GM21360 (cell line): ENCODE results near the gene RBMS1.

Experiments
- ATAC-seq: cut with Tn5 transposase; IDR thresholded peaks from one replicate; pipeline ENCODE4 v1.9.1; 2021; ENCODE audit warnings: mild to moderate bottlenecking, moderate library complexity; ENCODE audit not compliant: unreplicated experiment

The RBMS1 gene

DNA sequence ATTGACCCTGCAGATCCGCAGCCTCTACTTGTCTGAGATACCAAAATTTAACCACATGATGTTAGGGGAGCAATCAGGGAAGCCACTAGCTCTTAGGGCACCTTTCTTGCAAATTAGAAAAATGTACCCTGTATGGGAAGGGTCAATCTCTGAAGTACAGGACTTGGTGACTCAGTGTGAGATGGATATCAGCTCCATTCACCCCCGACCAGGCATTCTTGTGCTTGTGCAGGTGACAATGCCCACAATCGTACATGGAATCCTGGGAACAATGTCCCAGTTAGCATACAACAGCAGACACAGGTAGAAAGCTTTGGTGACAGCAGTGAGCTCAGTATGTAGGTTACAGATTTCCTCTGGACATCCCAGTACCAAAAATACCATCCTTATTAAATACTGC is 155.9 kb downstream of the RBMS1 start:
- no peak for ATAC-seq

GRCh38 chr2:160336635-160337034 is 157.0 kb downstream of the RBMS1 start:
- ATAC-seq = no peak

GRCh38 chr2:160336105-160336504 is 157.5 kb downstream of the RBMS1 start:
- no peak for ATAC-seq

- no peak for ATAC-seq
These were observed 158.2 kb downstream of the RBMS1 start for GRCh38 chr2:160335441-160335840.

DNA sequence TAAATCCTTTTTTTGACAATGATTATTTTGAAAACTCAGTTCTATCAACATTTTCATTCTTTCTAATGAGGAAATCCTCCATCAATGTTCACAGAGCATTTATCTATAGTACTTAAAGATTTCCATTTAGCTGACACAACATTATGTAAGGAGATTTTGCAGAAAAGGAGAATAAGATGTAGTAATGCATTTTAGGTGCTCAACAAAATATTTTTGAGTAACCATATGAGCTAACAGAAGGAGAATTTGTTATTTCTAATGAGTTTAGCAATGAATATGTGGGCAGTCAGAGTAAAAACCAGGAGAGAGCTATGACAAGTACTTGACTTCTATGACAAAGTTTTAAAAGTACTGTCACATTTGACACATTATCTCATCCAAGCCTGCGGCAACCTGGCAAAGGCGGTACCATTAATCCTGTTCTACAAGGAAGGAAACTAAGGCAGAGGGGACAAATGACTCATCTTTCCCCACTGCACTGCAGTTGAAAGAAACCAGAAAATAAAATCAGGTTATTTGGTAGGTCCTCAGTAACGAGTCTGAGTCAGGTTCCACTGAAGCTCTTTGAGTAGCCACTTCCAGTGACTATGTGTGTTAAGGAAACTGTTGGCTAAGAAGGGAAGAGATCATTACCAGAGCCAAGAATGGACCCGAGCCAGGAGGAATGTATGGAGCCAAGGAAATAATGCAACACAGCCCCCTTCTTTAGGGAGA is 159.4 kb downstream of the RBMS1 start:
- no peak for ATAC-seq

DNA sequence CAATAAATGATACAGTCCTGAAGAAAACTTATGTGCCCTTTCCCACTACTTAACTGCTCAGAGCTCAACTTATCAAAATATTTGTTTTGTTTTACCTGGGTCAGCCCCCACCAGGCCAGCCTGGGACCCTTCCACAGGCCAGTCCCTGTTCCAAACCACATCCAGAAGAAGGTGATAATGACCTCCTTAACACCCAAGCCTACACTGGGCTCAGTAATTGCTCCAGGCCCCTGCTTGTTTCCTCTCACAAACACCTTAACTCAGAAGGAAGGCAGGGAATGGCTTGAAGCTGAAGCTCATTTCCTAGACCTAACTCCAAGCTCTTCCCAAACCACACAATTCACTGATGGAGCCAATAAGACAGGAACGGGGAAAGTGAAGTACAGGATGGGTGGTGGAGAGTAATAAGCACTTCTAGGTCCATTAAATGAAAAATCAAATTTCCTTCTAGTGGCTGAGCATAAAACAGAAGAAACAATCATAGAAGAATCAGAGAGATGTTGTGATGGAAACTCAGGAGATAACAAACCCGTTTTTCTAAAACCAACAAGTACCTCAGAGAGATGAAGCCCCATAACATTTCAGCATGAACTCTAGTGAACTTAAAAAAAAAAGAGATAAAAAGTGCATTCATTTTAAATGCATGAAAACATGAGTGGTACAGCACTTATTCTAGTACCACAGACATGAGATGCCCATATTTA is 160.1 kb downstream of the RBMS1 start:
- ATAC-seq = no peak

- no peak for ATAC-seq
These were observed 161.3 kb downstream of the RBMS1 start for GRCh38 chr2:160332318-160332717.

DNA sequence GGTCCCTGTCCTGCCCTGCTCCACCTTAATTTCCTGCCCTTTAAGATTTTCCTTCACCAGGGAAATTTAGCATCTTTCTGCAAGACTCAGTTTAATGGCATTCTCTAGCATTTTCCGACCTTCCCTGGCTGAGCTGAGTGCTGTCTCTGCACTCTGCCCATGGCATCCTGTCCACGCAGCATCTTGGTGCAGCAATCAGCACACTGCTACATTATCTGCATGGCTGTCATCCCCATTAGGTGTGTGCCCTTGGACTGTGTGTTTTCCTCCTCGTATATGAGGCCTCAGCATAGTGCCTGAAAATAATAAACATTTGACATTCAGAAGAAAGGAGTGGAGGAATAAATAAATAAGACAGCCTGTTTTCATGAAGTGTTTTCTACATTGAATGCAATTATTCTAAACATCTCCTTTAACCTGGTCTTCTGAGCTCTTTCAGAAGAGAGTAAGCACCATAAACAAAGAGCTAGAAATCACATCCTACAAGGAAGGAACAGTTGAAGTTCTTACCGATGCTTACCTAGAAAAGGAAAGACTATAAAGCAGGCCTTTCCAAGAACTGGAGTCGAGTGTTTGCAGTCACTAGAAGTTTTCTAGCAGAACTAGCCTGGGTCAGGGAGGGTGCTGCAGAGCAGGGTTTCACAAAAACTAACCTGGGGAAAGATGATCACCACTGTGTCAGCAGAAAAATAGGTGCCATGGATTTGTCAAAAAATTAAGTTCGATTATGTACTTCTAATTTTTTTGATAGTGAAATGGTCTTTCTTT is 162.2 kb downstream of the RBMS1 start:
- no peak for ATAC-seq

GRCh38 chr2:160328811-160329527 is 164.6 kb downstream of the RBMS1 start:
- no peak for ATAC-seq

- no peak for ATAC-seq
These were observed 166.8 kb downstream of the RBMS1 start for GRCh38 chr2:160326786-160327185.

DNA sequence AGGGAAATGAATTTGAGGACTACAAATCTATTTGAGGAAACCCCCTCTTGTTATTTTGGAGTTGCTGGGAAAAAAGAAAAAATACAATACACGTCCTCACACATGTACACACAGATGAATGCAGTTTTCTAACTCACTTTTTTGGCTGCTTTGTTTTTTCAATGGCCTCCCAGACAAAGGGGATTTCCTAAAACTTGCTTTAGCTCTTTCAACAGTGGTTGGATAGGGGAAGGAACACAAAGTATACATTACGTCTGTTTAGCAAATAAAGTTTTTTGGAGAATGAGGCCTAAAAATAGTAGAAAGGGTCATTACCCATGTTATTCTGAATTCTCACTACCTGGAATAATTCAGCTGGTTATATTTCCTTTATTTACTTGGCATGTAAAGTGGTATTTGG is 168.2 kb downstream of the RBMS1 start:
- ATAC-seq = no peak

GRCh38 chr2:160324917-160325316 is 168.7 kb downstream of the RBMS1 start:
- ATAC-seq = no peak

GRCh38 chr2:160324161-160324800 is 169.3 kb downstream of the RBMS1 start:
- no peak for ATAC-seq

DNA sequence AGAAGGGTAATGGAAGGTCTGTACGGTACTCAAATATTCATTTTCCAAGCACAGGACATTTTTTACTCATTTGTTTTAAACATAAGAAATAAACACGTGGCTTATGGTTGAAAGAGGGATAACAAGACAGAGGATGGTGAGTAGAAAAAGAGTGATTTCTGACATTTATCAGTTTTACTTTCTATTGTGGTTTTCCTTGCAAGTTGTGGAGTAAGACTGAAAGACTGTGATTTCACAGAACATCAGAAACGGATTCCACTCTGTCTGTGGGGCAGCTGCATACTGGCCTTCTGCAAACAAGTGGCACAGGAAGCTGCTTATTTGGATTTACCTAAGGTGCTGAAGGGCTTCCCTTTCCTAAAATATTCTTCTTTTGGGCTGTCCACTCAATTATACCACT is 171.3 kb downstream of the RBMS1 start:
- no peak for ATAC-seq

DNA sequence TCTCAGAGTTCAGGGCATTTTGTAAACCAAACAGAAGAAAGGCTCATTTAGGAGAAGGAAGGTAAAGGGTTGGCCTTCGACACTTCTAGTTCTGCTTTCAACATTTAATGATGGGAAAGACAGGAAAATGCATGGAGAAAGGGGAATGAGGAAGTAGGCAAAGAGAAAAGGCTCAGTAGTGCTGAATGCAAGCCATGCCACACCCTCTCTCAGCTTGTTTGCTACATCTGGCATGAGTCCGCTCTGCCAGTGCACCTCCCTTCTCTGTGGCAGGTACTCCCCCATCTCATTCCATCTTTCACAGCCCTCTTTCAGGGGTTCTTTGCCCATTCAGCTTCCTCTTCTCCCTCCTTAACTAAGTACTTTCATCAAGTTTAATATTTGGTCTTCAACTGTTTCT is 172.6 kb downstream of the RBMS1 start:
- no peak for ATAC-seq

DNA sequence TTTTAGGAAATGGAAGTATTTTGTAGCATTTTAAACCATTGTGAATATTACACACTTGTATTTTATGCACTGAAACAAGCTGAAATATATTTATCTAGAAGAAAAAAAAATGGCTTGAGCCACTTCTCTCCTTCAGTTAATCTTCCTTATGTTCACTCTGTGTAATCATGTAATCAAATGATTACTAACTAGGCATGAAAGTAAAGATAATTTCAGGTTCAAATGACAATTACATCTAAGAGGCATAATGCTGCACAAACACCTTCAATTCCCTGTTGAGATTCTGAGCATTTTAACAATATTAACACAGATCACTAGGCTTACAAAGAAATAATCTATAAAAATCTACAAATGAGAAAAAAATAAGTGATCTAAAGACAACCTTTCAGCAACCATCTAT is 173.9 kb downstream of the RBMS1 start:
- no peak for ATAC-seq

GRCh38 chr2:160318218-160318617 is 175.4 kb downstream of the RBMS1 start:
- no peak for ATAC-seq

- ATAC-seq = no peak
These were observed 176.2 kb downstream of the RBMS1 start for GRCh38 chr2:160317181-160318099.

GRCh38 chr2:160315337-160315736 is 178.3 kb downstream of the RBMS1 start:
- no peak for ATAC-seq
